Sigmoid colon (tissue), 3 donors: ENCODE measurements around the gene ERCC5.
A peak's percentile ranks its signal among the peaks of the same experiment; 100 is the strongest.

Experiments used
- CTCF ChIP-seq, 4 experiments: fragments of 450-650 bp in 3 of 4; fragments of 200-600 bp in 1 of 4; IDR thresholded peaks; one replicate each; pipeline ENCODE4 v1.5.1; 2016 to 2019; ENCODE audit warnings: antibody characterized with exemption in 4 of 4, mild to moderate bottlenecking in 3 of 4, moderate library complexity in 2 of 4
- POLR2A ChIP-seq, 2 donors: fragments of 450-650 bp; IDR thresholded peaks; one replicate each; pipeline ENCODE4 v1.6.1; 2016; ENCODE audit warnings: antibody characterized with exemption in 2 of 2, mild to moderate bottlenecking in 2 of 2, moderate library complexity in 2 of 2

DNA sequence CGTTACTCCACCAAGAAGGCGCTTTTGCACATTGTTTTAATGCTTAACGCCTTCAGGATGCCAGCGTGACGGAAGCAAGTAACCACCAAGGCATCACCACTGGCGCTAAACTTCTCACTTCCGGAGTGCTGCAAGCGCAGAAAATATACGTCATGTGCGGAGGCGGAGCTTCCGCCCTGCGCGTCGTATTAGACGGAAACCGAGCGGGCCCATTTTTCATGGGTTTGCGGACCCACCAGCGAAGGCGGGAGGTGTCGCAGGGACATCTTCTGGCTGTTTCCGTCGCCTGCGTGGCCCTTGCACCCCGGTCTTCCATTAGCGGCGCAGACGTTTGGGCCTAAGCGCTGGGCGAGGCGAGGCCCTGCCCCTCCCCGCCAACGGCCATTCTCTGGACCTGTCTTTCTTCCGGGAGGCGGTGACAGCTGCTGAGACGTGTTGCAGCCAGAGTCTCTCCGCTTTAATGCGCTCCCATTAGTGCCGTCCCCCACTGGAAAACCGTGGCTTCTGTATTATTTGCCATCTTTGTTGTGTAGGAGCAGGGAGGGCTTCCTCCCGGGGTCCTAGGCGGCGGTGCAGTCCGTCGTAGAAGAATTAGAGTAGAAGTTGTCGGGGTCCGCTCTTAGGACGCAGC, at the start of gene ERCC5:
- TF ChIP-seq CTCF (IDR thresholded peaks at IDR 0.05) = no peak
- peak in 1 of 2 donors; percentile 65 for TF ChIP-seq POLR2A (IDR thresholded peaks at IDR 0.05)
